Measurements from ENCODE around the gene WHAMM. TPM values are rescaled to one million over a fixed set of nuclear protein-coding genes. Genes with fewer than 3 reads are reported as not detected.
"Not testable (repeated sequence)": the region's sequence is repeated elsewhere in the genome, so short reads cannot be mapped to it uniquely, and the experiment has no call there.

WHAMM gene
- polyA plus RNA-seq, 1 donor (not counting 4 experiments of a cell fraction or from before 2014, with no cell fraction given): 4.7 TPM

DNA sequence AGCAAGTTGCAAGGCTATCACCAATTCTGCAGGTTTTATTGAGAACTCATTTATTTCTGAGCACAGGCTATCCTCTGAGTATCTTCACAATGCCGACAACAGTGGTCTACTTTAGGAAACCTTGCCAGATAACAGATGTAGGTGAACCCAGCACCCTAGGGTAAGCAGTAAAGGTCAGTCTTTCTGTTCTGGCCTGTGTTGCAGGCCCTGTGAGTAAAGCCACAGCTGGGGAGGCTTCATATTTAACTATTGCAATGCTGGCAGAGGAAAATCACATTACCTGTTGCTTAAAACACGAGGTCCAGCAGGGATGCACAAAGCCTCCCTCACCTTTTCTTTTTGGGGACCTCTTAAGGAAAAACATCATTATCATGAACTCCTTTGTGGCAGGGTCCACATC, 55.5 kb downstream of the WHAMM start:
- Histone ChIP-seq H3K27me3 (ENCODE audit: control insufficient read depth, extremely low read depth, insufficient read depth, low read length) (no peaks in the 10 kb centered on the region), H3K9me3 (ENCODE audit: control insufficient read depth, low read depth, low read length) (no peaks in the 10 kb centered on the region), H3K9ac (ENCODE audit: control insufficient read depth, extremely low read depth, insufficient read depth, low read length) (no peak overlapping the region), H3K4me3 (ENCODE audit: control insufficient read depth in 2 of 3, extremely low read depth in 1 of 3, insufficient read depth in 2 of 3, low read depth in 1 of 3, low read length in 3 of 3) (no peak overlapping the region), H3K4me1 (ENCODE audit: control insufficient read depth, extremely low read depth, insufficient read depth, low read length) (no peaks in the 10 kb centered on the region), H3K79me2 (ENCODE audit: control insufficient read depth, insufficient read depth, low read length) (no peaks in the 10 kb centered on the region), H3K4me2 (ENCODE audit: control insufficient read depth, extremely low read depth, insufficient read depth, low read depth, low read length) (no peak overlapping the region), H4K20me1 (ENCODE audit: control insufficient read depth, extremely low read depth, insufficient read depth, low read length) (no peaks in the 10 kb centered on the region), H3K9me1 (ENCODE audit: control insufficient read depth, extremely low read depth, insufficient read depth, low read length) (no peaks in the 10 kb centered on the region), H3K27ac (ENCODE audit: control insufficient read depth, insufficient read depth, low read length) (no peak overlapping the region), H2AFZ (ENCODE audit: control insufficient read depth, low read length) (no peak overlapping the region), H3K36me3 (ENCODE audit: control insufficient read depth in 2 of 2, extremely low read depth in 1 of 2, insufficient read depth in 2 of 2, low read length in 2 of 2) (no peaks in the 10 kb centered on the region)
- dilution Hi-C loops (cut with MboI; ENCODE audit: extremely low pct_ligation_motif_present, low sequenced_read_pairs): no loop called here
- no peak for TF ChIP-seq EZH2 (IDR thresholded peaks at IDR 0.05; ENCODE audit: low read length)
- TF ChIP-seq, protein P1, sequence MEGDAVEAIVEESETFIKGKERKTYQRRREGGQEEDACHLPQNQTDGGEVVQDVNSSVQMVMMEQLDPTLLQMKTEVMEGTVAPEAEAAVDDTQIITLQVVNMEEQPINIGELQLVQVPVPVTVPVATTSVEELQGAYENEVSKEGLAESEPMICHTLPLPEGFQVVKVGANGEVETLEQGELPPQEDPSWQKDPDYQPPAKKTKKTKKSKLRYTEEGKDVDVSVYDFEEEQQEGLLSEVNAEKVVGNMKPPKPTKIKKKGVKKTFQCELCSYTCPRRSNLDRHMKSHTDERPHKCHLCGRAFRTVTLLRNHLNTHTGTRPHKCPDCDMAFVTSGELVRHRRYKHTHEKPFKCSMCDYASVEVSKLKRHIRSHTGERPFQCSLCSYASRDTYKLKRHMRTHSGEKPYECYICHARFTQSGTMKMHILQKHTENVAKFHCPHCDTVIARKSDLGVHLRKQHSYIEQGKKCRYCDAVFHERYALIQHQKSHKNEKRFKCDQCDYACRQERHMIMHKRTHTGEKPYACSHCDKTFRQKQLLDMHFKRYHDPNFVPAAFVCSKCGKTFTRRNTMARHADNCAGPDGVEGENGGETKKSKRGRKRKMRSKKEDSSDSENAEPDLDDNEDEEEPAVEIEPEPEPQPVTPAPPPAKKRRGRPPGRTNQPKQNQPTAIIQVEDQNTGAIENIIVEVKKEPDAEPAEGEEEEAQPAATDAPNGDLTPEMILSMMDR (optimal IDR thresholded peaks at IDR 0.05 in 1 of 3, IDR thresholded peaks at IDR 0.05 in 1 of 3, conservative IDR thresholded peaks at IDR 0.05 in 1 of 3; ENCODE audit: extremely low read depth in 1 of 3, insufficient read depth in 2 of 3, low read length in 3 of 3): no peak
- FAIRE-seq (no peak), DNase-seq (ENCODE audit: low read depth, low spot score) (no peak)

DNA sequence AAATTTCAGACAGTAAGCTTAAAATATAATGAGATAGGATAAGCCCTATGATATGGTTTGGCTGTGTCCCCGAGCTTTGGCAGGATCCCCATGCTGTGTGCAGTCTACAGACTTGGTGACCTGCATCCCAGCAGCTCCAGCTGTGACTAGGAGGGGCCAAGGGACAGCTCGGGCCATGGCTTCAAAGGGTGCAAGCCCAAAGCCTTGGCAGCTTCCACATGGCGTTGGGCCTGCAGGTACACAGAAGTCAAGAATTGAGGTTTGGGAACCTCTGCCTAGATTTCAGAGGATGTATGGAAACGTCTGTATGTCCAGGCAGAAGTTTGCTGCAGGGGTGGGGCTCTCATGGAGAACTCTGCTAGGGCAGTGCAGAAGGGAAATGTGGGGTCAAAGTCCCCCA, 56.2 kb downstream of the WHAMM start:
- dilution Hi-C loops (cut with MboI; ENCODE audit: extremely low pct_ligation_motif_present, low sequenced_read_pairs); H3K79me2 ChIP-seq (ENCODE audit: control insufficient read depth, insufficient read depth, low read length); H4K20me1 ChIP-seq (ENCODE audit: control insufficient read depth, extremely low read depth, insufficient read depth, low read length); H3K4me3 ChIP-seq (ENCODE audit: control insufficient read depth in 2 of 3, extremely low read depth in 1 of 3, insufficient read depth in 2 of 3, low read depth in 1 of 3, low read length in 3 of 3); DNase-seq (ENCODE audit: low read depth, low spot score); H2AFZ ChIP-seq (ENCODE audit: control insufficient read depth, low read length); FAIRE-seq; H3K36me3 ChIP-seq (ENCODE audit: control insufficient read depth in 2 of 2, extremely low read depth in 1 of 2, insufficient read depth in 2 of 2, low read length in 2 of 2); H3K27me3 ChIP-seq (ENCODE audit: control insufficient read depth, extremely low read depth, insufficient read depth, low read length); H3K4me1 ChIP-seq (ENCODE audit: control insufficient read depth, extremely low read depth, insufficient read depth, low read length); H3K9me1 ChIP-seq (ENCODE audit: control insufficient read depth, extremely low read depth, insufficient read depth, low read length); H3K9me3 ChIP-seq (ENCODE audit: control insufficient read depth, low read depth, low read length); H3K27ac ChIP-seq (ENCODE audit: control insufficient read depth, insufficient read depth, low read length); H3K4me2 ChIP-seq (ENCODE audit: control insufficient read depth, extremely low read depth, insufficient read depth, low read depth, low read length); H3K9ac ChIP-seq (ENCODE audit: control insufficient read depth, extremely low read depth, insufficient read depth, low read length): not testable (repeated sequence)

DNA sequence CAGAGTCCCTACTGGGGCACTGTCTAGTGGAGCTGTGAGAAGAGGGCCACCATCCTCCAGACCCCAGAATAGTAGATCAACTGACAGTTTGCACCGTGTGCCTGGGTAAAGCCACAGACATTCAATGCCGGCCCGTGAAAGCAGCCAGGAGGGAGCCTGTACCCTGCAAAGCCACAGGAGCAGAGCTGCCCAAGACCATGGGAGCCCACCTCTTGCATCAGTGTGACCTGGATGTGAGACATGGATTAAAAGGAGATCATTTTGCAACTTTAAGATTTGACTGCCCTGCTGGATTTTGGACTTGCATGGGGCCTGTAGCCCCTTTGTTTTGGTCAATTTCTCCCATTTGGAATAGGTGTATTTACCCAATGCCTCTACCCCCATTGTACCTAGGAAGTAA, 56.6 kb downstream of the WHAMM start:
- H3K79me2 ChIP-seq (ENCODE audit: control insufficient read depth, insufficient read depth, low read length); H2AFZ ChIP-seq (ENCODE audit: control insufficient read depth, low read length); H3K4me3 ChIP-seq (ENCODE audit: control insufficient read depth in 2 of 3, extremely low read depth in 1 of 3, insufficient read depth in 2 of 3, low read depth in 1 of 3, low read length in 3 of 3); H3K36me3 ChIP-seq (ENCODE audit: control insufficient read depth in 2 of 2, extremely low read depth in 1 of 2, insufficient read depth in 2 of 2, low read length in 2 of 2); dilution Hi-C loops (cut with MboI; ENCODE audit: extremely low pct_ligation_motif_present, low sequenced_read_pairs); H3K27ac ChIP-seq (ENCODE audit: control insufficient read depth, insufficient read depth, low read length); H3K4me2 ChIP-seq (ENCODE audit: control insufficient read depth, extremely low read depth, insufficient read depth, low read depth, low read length); H3K9me1 ChIP-seq (ENCODE audit: control insufficient read depth, extremely low read depth, insufficient read depth, low read length); H3K4me1 ChIP-seq (ENCODE audit: control insufficient read depth, extremely low read depth, insufficient read depth, low read length); DNase-seq (ENCODE audit: low read depth, low spot score); H3K9me3 ChIP-seq (ENCODE audit: control insufficient read depth, low read depth, low read length); FAIRE-seq; H4K20me1 ChIP-seq (ENCODE audit: control insufficient read depth, extremely low read depth, insufficient read depth, low read length); H3K9ac ChIP-seq (ENCODE audit: control insufficient read depth, extremely low read depth, insufficient read depth, low read length); H3K27me3 ChIP-seq (ENCODE audit: control insufficient read depth, extremely low read depth, insufficient read depth, low read length): not testable (repeated sequence)

Data from keratinocyte (primary cell).